HepG2 (cell line): ENCODE measurements around the gene CATSPERD. TPM values are rescaled to one million over a fixed set of nuclear protein-coding genes. Genes with fewer than 3 reads are reported as not detected.

ENCODE experiments used
- FOXK1 ChIP-seq: sonication (generic); formaldehyde crosslinking; IDR thresholded peaks from 2 replicates; pipeline ENCODE4 v1.4.0; 2020; ENCODE audit warnings: low read depth, missing genetic modification reagents, borderline replicate concordance
- POLR2A ChIP-seq, 2 experiments: IDR thresholded peaks; 2 replicates each; pipeline ENCODE4 v1.6.1; 2011; ENCODE audit warnings: low read depth in 2 of 2, low read length in 2 of 2, mild to moderate bottlenecking in 1 of 2, moderate library complexity in 1 of 2; ENCODE audit not compliant: insufficient read depth in 1 of 2
- THRA ChIP-seq: sonication (generic); formaldehyde crosslinking; IDR thresholded peaks from 2 replicates; pipeline ENCODE4 v1.4.0; 2020; ENCODE audit warnings: missing genetic modification reagents, borderline replicate concordance
- ZNF572 ChIP-seq: sonication (generic); formaldehyde crosslinking; IDR thresholded peaks from 2 replicates; pipeline ENCODE4 v1.5.1; 2020; ENCODE audit warnings: mild to moderate bottlenecking, missing genetic modification reagents
- ZNF589 ChIP-seq: sonication (generic); formaldehyde crosslinking; conservative IDR thresholded peaks from 2 replicates; pipeline ENCODE4 v1.8.0; 2022; ENCODE audit warnings: mild to moderate bottlenecking, moderate library complexity, missing genetic modification reagents
- ZSCAN31 ChIP-seq: sonication (generic); formaldehyde crosslinking; IDR thresholded peaks from 2 replicates; pipeline ENCODE4 v1.5.0; 2020; ENCODE audit warnings: low read depth, mild to moderate bottlenecking, missing genetic modification reagents
- polyA plus RNA-seq, 8 experiments: library from polyadenylated mRNA; depleted of rRNA in 3 of 8; stranded (reverse) in 7 of 8; unstranded in 1 of 8; fragments of >200 nt; fragmentation: Illumina TruSeq in 4 of 8; extraction: Trizol in 4 of 8; gene quantifications; 2 replicates each; pipeline versions ENCODE4 v1.2.1 to v1.2.3, GENCODE V29; 2011 to 2016; ENCODE audit warnings: low read depth in 4 of 8, missing spikeins in 1 of 8, mixed read lengths in 1 of 8; ENCODE audit not compliant: insufficient read depth in 1 of 8
- total RNA-seq, 5 experiments: library from RNA; depleted of rRNA; stranded (reverse); fragments of >200 nt; fragmentation: Illumina TruSeq; extraction: Trizol; gene quantifications; 2 replicates each; pipeline ENCODE4 v1.2.3, GENCODE V29; 2016; ENCODE audit warnings: low read depth in 1 of 5
- TF ChIP-seq, protein P1 (sequence below): sonication (generic); formaldehyde crosslinking; IDR thresholded peaks from 2 replicates; pipeline ENCODE4 v1.9.0; 2022; ENCODE audit warnings: low read depth, missing genetic modification reagents
- TF ChIP-seq, protein P2 (sequence below): IDR thresholded peaks from 2 replicates; pipeline ENCODE4 v1.6.1; 2016; ENCODE audit warnings: mild to moderate bottlenecking

CATSPERD gene
- total and polyA plus RNA-seq, 2 of the 13 experiments (the other 11 are each of a cell fraction or from before 2014, with no cell fraction given) = 0.04 TPM; not detected in 1

- TF ChIP-seq, protein P1, sequence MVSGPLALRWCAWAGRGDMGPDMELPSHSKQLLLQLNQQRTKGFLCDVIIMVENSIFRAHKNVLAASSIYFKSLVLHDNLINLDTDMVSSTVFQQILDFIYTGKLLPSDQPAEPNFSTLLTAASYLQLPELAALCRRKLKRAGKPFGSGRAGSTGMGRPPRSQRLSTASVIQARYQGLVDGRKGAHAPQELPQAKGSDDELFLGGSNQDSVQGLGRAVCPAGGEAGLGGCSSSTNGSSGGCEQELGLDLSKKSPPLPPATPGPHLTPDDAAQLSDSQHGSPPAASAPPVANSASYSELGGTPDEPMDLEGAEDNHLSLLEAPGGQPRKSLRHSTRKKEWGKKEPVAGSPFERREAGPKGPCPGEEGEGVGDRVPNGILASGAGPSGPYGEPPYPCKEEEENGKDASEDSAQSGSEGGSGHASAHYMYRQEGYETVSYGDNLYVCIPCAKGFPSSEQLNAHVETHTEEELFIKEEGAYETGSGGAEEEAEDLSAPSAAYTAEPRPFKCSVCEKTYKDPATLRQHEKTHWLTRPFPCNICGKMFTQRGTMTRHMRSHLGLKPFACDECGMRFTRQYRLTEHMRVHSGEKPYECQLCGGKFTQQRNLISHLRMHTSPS (CRISPR knock-in tag) = no peak
- TF ChIP-seq POLR2A (IDR thresholded peaks at IDR 0.05; ENCODE audit: insufficient read depth in 1 of 2, low read depth in 2 of 2, low read length in 2 of 2) = peak; percentile 32 to 65; a peak in 2 of 4 replicates
- no peak for TF ChIP-seq ZNF572 (CRISPR knock-in tag)
- TF ChIP-seq ZNF589 (CRISPR knock-in tag) = no peak
- TF ChIP-seq THRA (CRISPR knock-in tag) = 0 out of 2 replicates have a peak, but pooled peaks have one; percentile 18
- TF ChIP-seq FOXK1 (CRISPR knock-in tag) = no peak
- TF ChIP-seq, protein P2, sequence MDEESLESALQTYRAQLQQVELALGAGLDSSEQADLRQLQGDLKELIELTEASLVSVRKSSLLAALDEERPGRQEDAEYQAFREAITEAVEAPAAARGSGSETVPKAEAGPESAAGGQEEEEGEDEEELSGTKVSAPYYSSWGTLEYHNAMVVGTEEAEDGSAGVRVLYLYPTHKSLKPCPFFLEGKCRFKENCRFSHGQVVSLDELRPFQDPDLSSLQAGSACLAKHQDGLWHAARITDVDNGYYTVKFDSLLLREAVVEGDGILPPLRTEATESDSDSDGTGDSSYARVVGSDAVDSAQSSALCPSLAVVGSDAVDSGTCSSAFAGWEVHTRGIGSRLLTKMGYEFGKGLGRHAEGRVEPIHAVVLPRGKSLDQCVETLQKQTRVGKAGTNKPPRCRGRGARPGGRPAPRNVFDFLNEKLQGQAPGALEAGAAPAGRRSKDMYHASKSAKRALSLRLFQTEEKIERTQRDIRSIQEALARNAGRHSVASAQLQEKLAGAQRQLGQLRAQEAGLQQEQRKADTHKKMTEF (CRISPR knock-in tag) = peak; percentile 66
- 0 out of 2 replicates have a peak, but pooled peaks have one; percentile 40 for TF ChIP-seq ZSCAN31 (CRISPR knock-in tag)
These were observed 33.6 kb upstream of the CATSPERD start (continued) for GRCh38 chr19:5686647-5687359.
